PC-9 (cell line): ENCODE data around the gene ANLN. TPM values are rescaled to one million over a fixed set of nuclear protein-coding genes. Genes with fewer than 3 reads are reported as not detected.

Experiments used
- BruUV-seq: library from RNA; stranded (reverse); fragments of 400-500 nt; replicated peaks from 2 replicates; lab custom pipeline; 2021; lab: Mats Ljungman, UMichigan
- CTCF ChIA-PET: fragments of 300-600 bp; sonication (Branson Sonifier 250); formaldehyde crosslinking; loops from one replicate; lab custom pipeline; 2022; ENCODE audit warnings: antibody characterized with exemption; lab: Charles Lee
- POLR2A ChIA-PET: fragments of 300-600 bp; sonication (Branson Sonifier 250); formaldehyde crosslinking; loops from one replicate; lab custom pipeline; 2022; ENCODE audit warnings: antibody characterized with exemption; ENCODE audit not compliant: unreplicated experiment; lab: Charles Lee
- DNase-seq, 2 experiments: peaks; one replicate each; pipeline versions ENCODE4 v3.0.0 to v3.0.0-alpha.2; 2015 to 2022; ENCODE audit warnings: mixed read lengths in 1 of 2
- H2AFZ ChIP-seq: fragments of 200-600 bp; sonication (generic); 2 replicates; pipeline ENCODE4 v1.8.1; 2017; ENCODE audit warnings: antibody characterized with exemption
- H3F3A ChIP-seq: fragments of 200-600 bp; sonication (generic); 2 replicates; pipeline ENCODE4 v1.8.1; 2017; ENCODE audit warnings: antibody characterized with exemption, mild to moderate bottlenecking, low read depth; ENCODE audit not compliant: insufficient read depth
- H3K27ac ChIP-seq: fragments of 200-600 bp; sonication (generic); 2 replicates; pipeline ENCODE4 v1.6.1; 2016; ENCODE audit warnings: mixed run types
- H3K27me3 ChIP-seq: fragments of 200-600 bp; sonication (generic); 2 replicates; pipeline ENCODE4 v1.6.1; 2016; ENCODE audit warnings: low read depth, mixed run types; ENCODE audit not compliant: insufficient read depth
- H3K36me3 ChIP-seq: fragments of 200-600 bp; sonication (generic); 2 replicates; pipeline ENCODE4 v1.6.1; 2016; ENCODE audit warnings: low read depth, mixed run types
- H3K4me1 ChIP-seq: fragments of 200-600 bp; sonication (generic); replicated peaks from 2 replicates; pipeline ENCODE4 v1.6.1; 2016; ENCODE audit warnings: mixed run types; ENCODE audit not compliant: insufficient read depth
- H3K4me2 ChIP-seq: fragments of 200-600 bp; sonication (generic); 2 replicates; pipeline ENCODE4 v1.6.1; 2017; ENCODE audit warnings: mixed run types
- H3K4me3 ChIP-seq: fragments of 200-600 bp; sonication (generic); 2 replicates; pipeline ENCODE4 v1.6.1; 2016; ENCODE audit warnings: mixed run types
- H3K79me2 ChIP-seq: fragments of 200-600 bp; sonication (generic); 2 replicates; pipeline ENCODE4 v1.6.1; 2017; ENCODE audit warnings: low read depth, mixed run types
- H3K9me2 ChIP-seq: fragments of 200-600 bp; sonication (generic); 2 replicates; pipeline ENCODE4 v1.8.1; 2017; ENCODE audit warnings: mild to moderate bottlenecking; ENCODE audit not compliant: insufficient read depth
- H3K9me3 ChIP-seq: fragments of 200-600 bp; sonication (generic); 2 replicates; pipeline ENCODE4 v1.8.1; 2016; ENCODE audit warnings: low read depth; ENCODE audit not compliant: insufficient read depth
- H4K20me1 ChIP-seq: fragments of 200-600 bp; sonication (generic); 2 replicates; pipeline ENCODE4 v1.8.1; 2017; ENCODE audit not compliant: insufficient read depth
- EZH2 ChIP-seq: fragments of 200-600 bp; sonication (generic); IDR thresholded peaks from 2 replicates; pipeline ENCODE4 v1.8.0; 2017; ENCODE audit warnings: antibody characterized with exemption, low read depth
- intact Hi-C: fragments of 100-400 bp; cut with micrococcal nuclease; formaldehyde crosslinking; loops from one replicate; pipeline ENCODE4 v1.10.0; 2022; ENCODE audit not compliant: unreplicated experiment
- total RNA-seq: library from RNA; stranded (reverse); gene quantifications from 2 replicates; pipeline ENCODE4 v1.2.3, GENCODE V29; 2021
- TF ChIP-seq, protein P1 (sequence below): fragments of 200-600 bp; sonication (generic); conservative IDR thresholded peaks from 2 replicates; pipeline ENCODE4 v1.6.1; 2017; ENCODE audit warnings: mixed run types, antibody characterized with exemption, mild to moderate bottlenecking, moderate library complexity

ANLN gene
- total RNA-seq, 1 experiment from 2014 or later: 262 TPM

DNA sequence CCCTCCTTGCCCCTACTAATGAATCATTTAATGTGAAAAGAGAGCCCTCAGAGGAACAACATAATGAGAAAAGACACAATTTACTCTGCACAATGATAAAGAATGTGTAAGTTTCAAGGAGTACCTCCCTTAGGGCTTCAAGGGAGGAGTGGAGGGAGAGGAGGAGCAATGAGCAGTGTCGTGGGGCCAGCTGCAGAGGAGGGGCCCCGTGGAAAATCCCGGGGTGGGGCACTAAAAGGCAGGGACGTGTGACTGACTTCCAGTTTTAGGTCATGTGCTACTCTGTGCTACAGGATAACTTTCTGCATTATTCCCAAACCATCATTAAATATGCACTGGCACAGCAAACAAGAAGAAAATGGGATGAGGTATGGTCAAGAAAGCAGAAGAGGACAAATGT lies 108.1 kb downstream of the ANLN start:
- H3K9me2 ChIP-seq: no peaks in the 10 kb centered on the region
- BruUV-seq: no TSS peak
- no peak overlapping the region for H3K27ac ChIP-seq
- TF ChIP-seq, protein P1, sequence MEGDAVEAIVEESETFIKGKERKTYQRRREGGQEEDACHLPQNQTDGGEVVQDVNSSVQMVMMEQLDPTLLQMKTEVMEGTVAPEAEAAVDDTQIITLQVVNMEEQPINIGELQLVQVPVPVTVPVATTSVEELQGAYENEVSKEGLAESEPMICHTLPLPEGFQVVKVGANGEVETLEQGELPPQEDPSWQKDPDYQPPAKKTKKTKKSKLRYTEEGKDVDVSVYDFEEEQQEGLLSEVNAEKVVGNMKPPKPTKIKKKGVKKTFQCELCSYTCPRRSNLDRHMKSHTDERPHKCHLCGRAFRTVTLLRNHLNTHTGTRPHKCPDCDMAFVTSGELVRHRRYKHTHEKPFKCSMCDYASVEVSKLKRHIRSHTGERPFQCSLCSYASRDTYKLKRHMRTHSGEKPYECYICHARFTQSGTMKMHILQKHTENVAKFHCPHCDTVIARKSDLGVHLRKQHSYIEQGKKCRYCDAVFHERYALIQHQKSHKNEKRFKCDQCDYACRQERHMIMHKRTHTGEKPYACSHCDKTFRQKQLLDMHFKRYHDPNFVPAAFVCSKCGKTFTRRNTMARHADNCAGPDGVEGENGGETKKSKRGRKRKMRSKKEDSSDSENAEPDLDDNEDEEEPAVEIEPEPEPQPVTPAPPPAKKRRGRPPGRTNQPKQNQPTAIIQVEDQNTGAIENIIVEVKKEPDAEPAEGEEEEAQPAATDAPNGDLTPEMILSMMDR: no peak
- no peak for TF ChIP-seq EZH2
- POLR2A ChIA-PET: no interaction called here
- H3K79me2 ChIP-seq: no peaks in the 10 kb centered on the region
- intact Hi-C loops: no loop called here
- H3K9me3 ChIP-seq: no peaks in the 10 kb centered on the region
- H4K20me1 ChIP-seq: no peaks in the 10 kb centered on the region
- no peaks in the 10 kb centered on the region for H3K4me1 ChIP-seq
- H3F3A ChIP-seq: no peaks in the 10 kb centered on the region
- H2AFZ ChIP-seq: no peak overlapping the region
- DNase-seq: no peak
- H3K36me3 ChIP-seq: no peaks in the 10 kb centered on the region
- H3K4me2 ChIP-seq: no peak overlapping the region
- peaks cover 79% of the 10 kb centered on the region for H3K27me3 ChIP-seq
- H3K4me3 ChIP-seq: no peak overlapping the region
- CTCF ChIA-PET: no interaction called here

Other genes starting within 250 kb of the ANLN start
- gene EEPD1, start 236.6 kb upstream of the ANLN start, total RNA-seq: 6.0 and 9.4 TPM in 2 replicates